Neural cell (in vitro differentiated cells): ENCODE data around the gene CCDC196.

ENCODE experiments used
- EP300 ChIP-seq: fragments of 450-650 bp; conservative IDR thresholded peaks from 2 replicates; pipeline ENCODE4 v1.6.1; 2014; ENCODE audit warnings: antibody characterized with exemption, mild to moderate bottlenecking, moderate library complexity; ENCODE audit not compliant: poor library complexity, severe bottlenecking
- EZH2 ChIP-seq: fragments of 200-600, 300-800 bp; shearing (Covaris generic), sonication (generic); IDR thresholded peaks from 2 replicates; pipeline ENCODE4 v1.6.1; 2014; ENCODE audit warnings: antibody characterized with exemption, low read length, borderline replicate concordance, mild to moderate bottlenecking; ENCODE audit not compliant: insufficient read depth, poor library complexity, severe bottlenecking
- MXI1 ChIP-seq: fragments of 450-650 bp; conservative IDR thresholded peaks from 2 replicates; pipeline ENCODE4 v1.6.1; 2014; ENCODE audit warnings: antibody characterized with exemption, mild to moderate bottlenecking; ENCODE audit not compliant: poor library complexity, severe bottlenecking
- POLR2AphosphoS5 ChIP-seq: IDR thresholded peaks from 2 replicates; pipeline ENCODE4 v1.6.1; 2012
- RAD21 ChIP-seq: fragments of 450-650 bp; conservative IDR thresholded peaks from 2 replicates; pipeline ENCODE4 v1.6.1; 2014; ENCODE audit warnings: antibody characterized with exemption, mild to moderate bottlenecking, moderate library complexity
- TF ChIP-seq, protein P1 (sequence below): fragments of 450-650 bp; IDR thresholded peaks from 2 replicates; pipeline ENCODE4 v1.5.1; 2014; ENCODE audit warnings: antibody characterized with exemption, mild to moderate bottlenecking, moderate library complexity; ENCODE audit not compliant: poor library complexity, severe bottlenecking
- TF ChIP-seq, protein P2 (sequence below): IDR thresholded peaks from 2 replicates; pipeline ENCODE4 v1.6.1; 2012; ENCODE audit warnings: borderline replicate concordance

DNA sequence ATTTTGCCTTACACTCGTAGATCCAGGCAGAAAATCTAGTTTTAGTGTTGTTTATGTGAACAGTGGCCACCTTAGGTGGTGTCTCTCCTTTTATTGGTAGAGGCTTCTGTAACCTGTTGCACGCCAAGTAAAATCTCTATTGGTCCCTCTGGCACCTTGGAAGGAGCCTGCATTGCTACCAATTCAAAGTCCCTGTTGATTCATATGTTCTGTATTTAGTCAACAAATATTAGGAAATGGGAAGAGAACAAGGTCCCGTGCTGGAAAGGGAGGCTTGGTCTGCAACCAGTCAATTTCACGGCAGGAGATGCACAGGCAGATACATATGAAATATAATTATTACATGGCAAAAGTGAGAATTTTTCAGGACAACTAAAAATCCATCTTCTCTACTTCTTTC is 15.4 kb downstream of the CCDC196 start:
- TF ChIP-seq, protein P1, sequence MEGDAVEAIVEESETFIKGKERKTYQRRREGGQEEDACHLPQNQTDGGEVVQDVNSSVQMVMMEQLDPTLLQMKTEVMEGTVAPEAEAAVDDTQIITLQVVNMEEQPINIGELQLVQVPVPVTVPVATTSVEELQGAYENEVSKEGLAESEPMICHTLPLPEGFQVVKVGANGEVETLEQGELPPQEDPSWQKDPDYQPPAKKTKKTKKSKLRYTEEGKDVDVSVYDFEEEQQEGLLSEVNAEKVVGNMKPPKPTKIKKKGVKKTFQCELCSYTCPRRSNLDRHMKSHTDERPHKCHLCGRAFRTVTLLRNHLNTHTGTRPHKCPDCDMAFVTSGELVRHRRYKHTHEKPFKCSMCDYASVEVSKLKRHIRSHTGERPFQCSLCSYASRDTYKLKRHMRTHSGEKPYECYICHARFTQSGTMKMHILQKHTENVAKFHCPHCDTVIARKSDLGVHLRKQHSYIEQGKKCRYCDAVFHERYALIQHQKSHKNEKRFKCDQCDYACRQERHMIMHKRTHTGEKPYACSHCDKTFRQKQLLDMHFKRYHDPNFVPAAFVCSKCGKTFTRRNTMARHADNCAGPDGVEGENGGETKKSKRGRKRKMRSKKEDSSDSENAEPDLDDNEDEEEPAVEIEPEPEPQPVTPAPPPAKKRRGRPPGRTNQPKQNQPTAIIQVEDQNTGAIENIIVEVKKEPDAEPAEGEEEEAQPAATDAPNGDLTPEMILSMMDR, result no peak
- TF ChIP-seq POLR2AphosphoS5, result no peak
- TF ChIP-seq EP300, result no peak
- no peak for TF ChIP-seq EZH2
- no peak for TF ChIP-seq RAD21
- no peak for TF ChIP-seq MXI1
- TF ChIP-seq, protein P2, sequence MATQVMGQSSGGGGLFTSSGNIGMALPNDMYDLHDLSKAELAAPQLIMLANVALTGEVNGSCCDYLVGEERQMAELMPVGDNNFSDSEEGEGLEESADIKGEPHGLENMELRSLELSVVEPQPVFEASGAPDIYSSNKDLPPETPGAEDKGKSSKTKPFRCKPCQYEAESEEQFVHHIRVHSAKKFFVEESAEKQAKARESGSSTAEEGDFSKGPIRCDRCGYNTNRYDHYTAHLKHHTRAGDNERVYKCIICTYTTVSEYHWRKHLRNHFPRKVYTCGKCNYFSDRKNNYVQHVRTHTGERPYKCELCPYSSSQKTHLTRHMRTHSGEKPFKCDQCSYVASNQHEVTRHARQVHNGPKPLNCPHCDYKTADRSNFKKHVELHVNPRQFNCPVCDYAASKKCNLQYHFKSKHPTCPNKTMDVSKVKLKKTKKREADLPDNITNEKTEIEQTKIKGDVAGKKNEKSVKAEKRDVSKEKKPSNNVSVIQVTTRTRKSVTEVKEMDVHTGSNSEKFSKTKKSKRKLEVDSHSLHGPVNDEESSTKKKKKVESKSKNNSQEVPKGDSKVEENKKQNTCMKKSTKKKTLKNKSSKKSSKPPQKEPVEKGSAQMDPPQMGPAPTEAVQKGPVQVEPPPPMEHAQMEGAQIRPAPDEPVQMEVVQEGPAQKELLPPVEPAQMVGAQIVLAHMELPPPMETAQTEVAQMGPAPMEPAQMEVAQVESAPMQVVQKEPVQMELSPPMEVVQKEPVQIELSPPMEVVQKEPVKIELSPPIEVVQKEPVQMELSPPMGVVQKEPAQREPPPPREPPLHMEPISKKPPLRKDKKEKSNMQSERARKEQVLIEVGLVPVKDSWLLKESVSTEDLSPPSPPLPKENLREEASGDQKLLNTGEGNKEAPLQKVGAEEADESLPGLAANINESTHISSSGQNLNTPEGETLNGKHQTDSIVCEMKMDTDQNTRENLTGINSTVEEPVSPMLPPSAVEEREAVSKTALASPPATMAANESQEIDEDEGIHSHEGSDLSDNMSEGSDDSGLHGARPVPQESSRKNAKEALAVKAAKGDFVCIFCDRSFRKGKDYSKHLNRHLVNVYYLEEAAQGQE, result no peak
